GM12892 (cell line): ENCODE measurements around the gene BTRC.

ENCODE experiments used
- POLR2A ChIP-seq: IDR thresholded peaks from 2 replicates; pipeline ENCODE4 v1.6.1; 2011; ENCODE audit warnings: low read depth, low read length, control low read depth
- POLR2AphosphoS5 ChIP-seq: IDR thresholded peaks from 2 replicates; pipeline ENCODE4 v1.6.1; 2011; ENCODE audit warnings: low read depth, low read length, control low read depth
- TAF1 ChIP-seq: IDR thresholded peaks from 2 replicates; pipeline ENCODE4 v1.6.1; 2011; ENCODE audit warnings: low read depth, mild to moderate bottlenecking, control low read depth, low read length, borderline replicate concordance

DNA sequence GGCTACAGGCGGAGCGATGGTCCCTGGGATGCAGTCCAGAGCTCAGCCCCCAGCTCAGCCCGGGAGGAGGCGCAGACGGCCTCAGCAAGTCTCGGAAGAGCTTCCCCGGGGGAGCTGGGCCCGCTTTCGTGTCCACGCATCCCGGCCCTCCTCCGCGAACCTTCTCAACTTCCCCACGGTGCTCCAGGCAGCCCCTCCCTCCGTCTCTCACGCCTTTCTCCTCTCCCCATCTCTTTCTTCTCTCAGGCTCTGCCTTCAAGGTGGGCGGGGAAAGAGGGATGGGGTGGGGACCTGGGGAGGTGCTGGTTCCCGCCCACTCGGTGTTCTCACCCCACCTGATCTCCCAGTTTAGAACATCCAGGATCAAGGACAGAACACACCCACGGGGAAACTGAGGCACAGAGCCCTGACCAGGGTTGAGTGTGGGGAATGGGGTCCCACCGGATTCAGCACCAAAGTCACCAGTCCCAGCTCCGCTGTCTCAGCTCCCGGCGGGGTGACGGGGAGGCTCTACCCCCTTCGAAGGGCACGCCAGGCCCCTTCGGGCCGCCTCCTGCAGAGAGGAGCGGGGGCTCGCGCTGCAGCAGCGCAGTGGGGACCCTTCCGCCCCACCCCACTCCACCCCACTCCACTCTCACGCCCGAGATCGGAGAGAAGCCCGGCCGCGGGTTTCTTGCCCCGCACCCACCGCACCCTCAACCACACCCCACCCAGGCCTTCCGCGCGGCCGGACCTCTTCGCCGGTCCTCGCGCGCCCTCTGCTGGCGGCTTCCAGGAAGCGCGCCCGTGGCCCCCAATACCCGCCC, 215.9 kb downstream of the BTRC start:
- TF ChIP-seq POLR2A (no peak), POLR2AphosphoS5 (no peak), TAF1 (no peak)
